Neuronal stem cell (in vitro differentiated cells): ENCODE data around the gene SUPV3L1.

ENCODE experiments used
- DNase-seq: peaks from one replicate; pipeline ENCODE4 v3.0.0-alpha.2; 2013; ENCODE audit warnings: low spot score
- H2AFZ ChIP-seq: one replicate; pipeline ENCODE4 v1.6.1; 2013; ENCODE audit warnings: mild to moderate bottlenecking, low read length, inconsistent platforms
- H2AK5ac ChIP-seq: 2 replicates; pipeline ENCODE4 v1.6.1; 2013; ENCODE audit warnings: low read depth, mild to moderate bottlenecking, inconsistent platforms, low read length, moderate library complexity, mixed read lengths
- H2BK120ac ChIP-seq: 2 replicates; pipeline ENCODE4 v1.6.1; 2013; ENCODE audit warnings: low read depth, mild to moderate bottlenecking, inconsistent platforms, low read length, moderate library complexity, mixed read lengths
- H2BK12ac ChIP-seq: one replicate; pipeline ENCODE4 v1.6.1; 2013; ENCODE audit warnings: low read length, inconsistent platforms
- H2BK15ac ChIP-seq: 2 replicates; pipeline ENCODE4 v1.6.1; 2013; ENCODE audit warnings: mild to moderate bottlenecking, low read length, inconsistent platforms, mixed read lengths
- H2BK5ac ChIP-seq: one replicate; pipeline ENCODE4 v1.6.1; 2013; ENCODE audit warnings: inconsistent platforms, mild to moderate bottlenecking, low read length, moderate library complexity
- H3K14ac ChIP-seq: one replicate; pipeline ENCODE4 v1.6.1; 2013; ENCODE audit warnings: low read length, inconsistent platforms
- H3K18ac ChIP-seq: 2 replicates; pipeline ENCODE4 v1.6.1; 2013; ENCODE audit warnings: low read length, inconsistent platforms
- H3K23ac ChIP-seq: 2 replicates; pipeline ENCODE4 v1.6.1; 2013; ENCODE audit warnings: low read depth, mild to moderate bottlenecking, mixed read lengths, low read length, inconsistent platforms; ENCODE audit not compliant: poor library complexity
- H3K27ac ChIP-seq: replicated peaks from 3 replicates; pipeline ENCODE4 v1.5.1; 2013; ENCODE audit warnings: low read length, inconsistent platforms
- H3K27me3 ChIP-seq, 3 experiments: 2 replicates each; pipeline ENCODE4 v1.6.1; 2013; ENCODE audit warnings: low read length in 3 of 3, mild to moderate bottlenecking in 2 of 3, inconsistent platforms in 1 of 3, low read depth in 1 of 3, mixed read lengths in 1 of 3, moderate library complexity in 1 of 3; ENCODE audit not compliant: control insufficient read depth in 3 of 3, insufficient read depth in 3 of 3
- H3K36me3 ChIP-seq, 2 donors: replicated peaks in 1 of 2; 2 replicates each; pipeline ENCODE4 v1.6.1; 2013; ENCODE audit warnings: low read length in 2 of 2; ENCODE audit not compliant: control insufficient read depth in 2 of 2, insufficient read depth in 2 of 2
- H3K4ac ChIP-seq: 2 replicates; pipeline ENCODE4 v1.6.1; 2013; ENCODE audit warnings: inconsistent platforms, mild to moderate bottlenecking, low read length, moderate library complexity
- H3K4me1 ChIP-seq, 2 donors: 1 replicate in 1 of 2; 2 replicates in 1 of 2; pipeline ENCODE4 v1.6.1; 2013; ENCODE audit warnings: low read length in 2 of 2, low read depth in 1 of 2; ENCODE audit not compliant: control insufficient read depth in 2 of 2, insufficient read depth in 1 of 2
- H3K4me2 ChIP-seq: one replicate; pipeline ENCODE4 v1.6.1; 2013; ENCODE audit warnings: mild to moderate bottlenecking, low read length, inconsistent platforms; ENCODE audit not compliant: insufficient read depth, poor library complexity, severe bottlenecking
- H3K4me3 ChIP-seq, 2 donors: 2 replicates each; pipeline ENCODE4 v1.5.1; 2013; ENCODE audit warnings: low read length in 2 of 2, mild to moderate bottlenecking in 2 of 2, inconsistent platforms in 1 of 2, moderate library complexity in 1 of 2
- H3K79me1 ChIP-seq: one replicate; pipeline ENCODE4 v1.6.1; 2013; ENCODE audit warnings: low read depth, mild to moderate bottlenecking, inconsistent platforms, low read length, moderate library complexity
- H3K9ac ChIP-seq: one replicate; pipeline ENCODE4 v1.6.1; 2013; ENCODE audit warnings: mild to moderate bottlenecking, low read depth, low read length, inconsistent platforms; ENCODE audit not compliant: poor library complexity
- H3K9me3 ChIP-seq, 2 donors: replicated peaks in 1 of 2; 2 replicates each; pipeline versions ENCODE3 to v1.6.1; 2013; ENCODE audit warnings: low read length in 2 of 2, mild to moderate bottlenecking in 2 of 2, inconsistent platforms in 1 of 2, low read depth in 1 of 2, mixed read lengths in 1 of 2, moderate library complexity in 1 of 2; ENCODE audit not compliant: control insufficient read depth in 2 of 2, insufficient read depth in 1 of 2
- H4K8ac ChIP-seq: one replicate; pipeline ENCODE4 v1.6.1; 2013; ENCODE audit warnings: low read depth, mild to moderate bottlenecking, inconsistent platforms, low read length, moderate library complexity
- H4K91ac ChIP-seq: one replicate; pipeline ENCODE4 v1.6.1; 2013; ENCODE audit warnings: low read length, low read depth, mild to moderate bottlenecking, inconsistent platforms; ENCODE audit not compliant: poor library complexity
- WGBS, 2 donors: extraction: QIAGEN DNeasy Blood & Tissue Kit; methylation state at CpG; one replicate each; pipeline ENCODE4 v1.1.7; 2013; ENCODE audit warnings: missing lambda C conversion rate in 2 of 2, mixed read lengths in 1 of 2; ENCODE audit not compliant: insufficient read length in 2 of 2, insufficient replicate concordance in 1 of 2; ENCODE audit errors: extremely low coverage in 2 of 2; 5-methylcytosine and 5-hydroxymethylcytosine counted together

SUPV3L1 gene

DNA sequence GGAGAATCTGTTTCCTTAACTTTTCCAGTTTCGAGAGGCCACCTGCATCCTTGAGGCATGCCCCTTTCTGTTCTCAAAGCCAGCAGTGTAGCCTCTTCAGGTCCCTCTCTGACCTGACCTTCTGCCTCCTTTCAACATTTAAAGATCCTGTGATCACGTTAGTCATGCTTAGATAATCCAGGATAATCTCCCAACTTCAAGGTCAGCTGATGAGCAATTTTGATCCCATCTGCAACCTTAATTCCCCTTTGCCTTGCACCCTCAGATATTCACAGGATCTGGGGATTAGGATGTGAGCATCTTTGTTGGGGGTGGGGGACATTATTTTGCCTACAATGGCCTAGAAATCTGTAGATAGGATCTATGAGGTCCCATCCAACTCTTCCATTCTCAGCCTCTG is 48.1 kb downstream of the SUPV3L1 start:
- H3K4me1 ChIP-seq = peaks cover 3 to 6% of the 10 kb centered on the region in 2 donors
- no peak overlapping the region for H3K4ac ChIP-seq
- no peaks in the 10 kb centered on the region for H3K36me3 ChIP-seq
- H3K27ac ChIP-seq = no peak overlapping the region
- H2BK120ac ChIP-seq = no peak overlapping the region
- WGBS, 2 donors = no CpG with 5 or more reads among the region's 2 CpGs
- H3K18ac ChIP-seq = no peak overlapping the region
- H3K4me3 ChIP-seq = no peak overlapping the region
- no peak overlapping the region for H3K23ac ChIP-seq
- no peak overlapping the region for H2AK5ac ChIP-seq
- no peaks in the 10 kb centered on the region for H3K9me3 ChIP-seq
- no peak overlapping the region for H3K4me2 ChIP-seq
- no peak overlapping the region for H4K91ac ChIP-seq
- H3K27me3 ChIP-seq = peaks cover 0 to 32% (median 1%) of the 10 kb centered on the region in 3 experiments
- H3K9ac ChIP-seq = no peak overlapping the region
- DNase-seq = no peak
- no peak overlapping the region for H2BK12ac ChIP-seq
- no peak overlapping the region for H2AFZ ChIP-seq
- H2BK5ac ChIP-seq = no peak overlapping the region
- no peak overlapping the region for H4K8ac ChIP-seq
- no peak overlapping the region for H3K14ac ChIP-seq
- H3K79me1 ChIP-seq = no peaks in the 10 kb centered on the region
- no peak overlapping the region for H2BK15ac ChIP-seq

DNA sequence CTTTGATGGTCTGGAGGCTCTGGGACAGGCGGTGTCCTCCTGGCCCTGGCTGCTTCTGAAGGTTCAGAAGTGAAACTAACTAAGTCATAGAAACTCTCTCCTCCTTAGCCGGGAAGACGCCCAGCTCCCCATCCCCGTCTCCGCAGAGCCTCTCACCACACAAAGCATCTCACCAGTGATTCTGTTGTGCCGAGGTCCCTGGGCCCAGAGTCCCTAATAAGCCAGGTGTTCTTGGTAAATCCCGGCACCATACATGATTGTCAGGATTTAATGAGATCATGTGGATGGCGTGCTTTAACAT is 49.5 kb downstream of the SUPV3L1 start:
- H4K91ac ChIP-seq = no peak overlapping the region
- H2BK15ac ChIP-seq = peak overlapping the region; percentile 45
- DNase-seq = no peak
- no peak overlapping the region for H2BK12ac ChIP-seq
- H3K36me3 ChIP-seq = no peaks in the 10 kb centered on the region
- WGBS, 2 donors = no CpG with 5 or more reads among the region's 8 CpGs
- peak overlapping the region; percentile 34 for H3K18ac ChIP-seq
- no peak overlapping the region for H2BK120ac ChIP-seq
- H3K4me1 ChIP-seq = peaks cover 4 to 7% of the 10 kb centered on the region in 2 donors
- no peak overlapping the region for H3K4me2 ChIP-seq
- no peak overlapping the region for H3K4ac ChIP-seq
- no peak overlapping the region for H2BK5ac ChIP-seq
- no peak overlapping the region for H3K27ac ChIP-seq
- H2AK5ac ChIP-seq = no peak overlapping the region
- H3K27me3 ChIP-seq = peaks cover 0 to 32% (median 1%) of the 10 kb centered on the region in 3 experiments
- H3K4me3 ChIP-seq = no peak overlapping the region
- no peak overlapping the region for H3K23ac ChIP-seq
- H3K79me1 ChIP-seq = no peaks in the 10 kb centered on the region
- H2AFZ ChIP-seq = no peak overlapping the region
- H3K9ac ChIP-seq = no peak overlapping the region
- H3K9me3 ChIP-seq = no peaks in the 10 kb centered on the region
- H3K14ac ChIP-seq = no peak overlapping the region
- no peak overlapping the region for H4K8ac ChIP-seq

DNA sequence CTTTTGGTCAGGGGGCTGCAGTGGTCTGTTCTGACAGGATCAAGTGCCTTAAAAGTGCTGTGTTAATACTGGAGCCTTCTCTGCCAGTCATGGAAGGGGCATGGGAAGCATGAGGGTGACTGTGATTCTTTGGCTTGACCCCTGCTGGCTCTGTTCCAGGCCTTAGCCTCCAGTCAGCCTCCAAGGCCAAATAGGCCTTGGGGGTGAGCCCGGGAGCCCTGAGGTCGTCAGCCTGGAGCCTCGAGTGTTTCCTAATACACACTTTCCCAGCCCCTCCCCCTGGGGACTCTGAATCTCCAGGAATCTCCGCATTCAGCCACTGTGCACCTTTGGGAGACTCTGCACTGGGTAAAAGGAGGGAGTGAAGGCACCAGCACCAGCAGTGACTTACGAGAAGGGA is 50.1 kb downstream of the SUPV3L1 start:
- no peak overlapping the region for H3K9ac ChIP-seq
- no peak overlapping the region for H3K4ac ChIP-seq
- H3K18ac ChIP-seq = no peak overlapping the region
- H3K4me3 ChIP-seq = no peak overlapping the region
- no peak overlapping the region for H2BK120ac ChIP-seq
- no peak overlapping the region for H2AK5ac ChIP-seq
- H3K36me3 ChIP-seq = no peaks in the 10 kb centered on the region
- H3K23ac ChIP-seq = no peak overlapping the region
- H2BK15ac ChIP-seq = no peak overlapping the region
- WGBS, 2 donors = no CpG with 5 or more reads among the region's 5 CpGs
- H4K91ac ChIP-seq = no peak overlapping the region
- H3K27me3 ChIP-seq = peaks cover 0 to 31% (median 0%) of the 10 kb centered on the region in 3 experiments
- H4K8ac ChIP-seq = no peak overlapping the region
- H2BK5ac ChIP-seq = no peak overlapping the region
- no peak overlapping the region for H3K27ac ChIP-seq
- peaks cover 4 to 7% of the 10 kb centered on the region in 2 donors for H3K4me1 ChIP-seq
- H3K14ac ChIP-seq = no peak overlapping the region
- H3K4me2 ChIP-seq = no peak overlapping the region
- H2BK12ac ChIP-seq = no peak overlapping the region
- no peak for DNase-seq
- H3K9me3 ChIP-seq = no peaks in the 10 kb centered on the region
- H3K79me1 ChIP-seq = no peaks in the 10 kb centered on the region
- H2AFZ ChIP-seq = no peak overlapping the region

DNA sequence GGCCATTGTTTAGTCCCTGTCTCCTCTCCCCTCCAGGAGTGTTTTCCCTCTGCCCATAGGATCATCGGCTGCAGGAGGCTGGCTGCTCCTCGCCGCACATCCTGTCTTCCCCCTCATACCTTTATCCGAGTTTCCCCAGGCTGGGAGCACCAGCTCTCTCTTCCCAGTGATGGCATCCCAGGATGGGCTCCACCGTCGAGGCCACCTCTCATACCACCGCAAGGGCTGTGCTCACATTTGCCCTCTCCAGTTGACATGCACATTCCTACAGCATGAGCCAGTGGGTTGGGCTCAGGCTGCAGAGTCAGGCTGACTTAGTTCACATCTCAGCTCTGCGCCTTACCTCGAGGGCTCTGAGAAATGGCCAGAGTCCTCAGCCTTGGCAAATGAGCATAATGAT is 52.2 kb downstream of the SUPV3L1 start:
- Histone ChIP-seq H2BK12ac (no peak overlapping the region), H3K27ac (no peak overlapping the region), H3K4me3 (no peak overlapping the region), H2BK15ac (no peak overlapping the region), H3K36me3 (no peaks in the 10 kb centered on the region), H3K9me3 (no peaks in the 10 kb centered on the region), H2AFZ (no peak overlapping the region), H3K4me1 (peaks cover 4 to 7% of the 10 kb centered on the region in 2 donors), H3K23ac (peak overlapping the region; percentile 70), H3K4me2 (no peak overlapping the region), H3K14ac (no peak overlapping the region), H4K8ac (no peak overlapping the region), H2BK120ac (no peak overlapping the region), H3K79me1 (no peaks in the 10 kb centered on the region), H3K18ac (no peak overlapping the region), H2AK5ac (no peak overlapping the region), H3K9ac (no peak overlapping the region), H3K27me3 (peaks cover 0 to 21% (median 0%) of the 10 kb centered on the region in 3 experiments), H3K4ac (no peak overlapping the region), H4K91ac (no peak overlapping the region), H2BK5ac (no peak overlapping the region)
- WGBS, 2 donors = no CpG with 5 or more reads among the region's 9 CpGs
- no peak for DNase-seq
